NCI-H82 treated with DMSO at 0.1 percent for 48 hours (cell line): ENCODE data around the gene TTC4.
A peak's percentile ranks its signal among the peaks of the same experiment; 100 is the strongest.

ENCODE experiments used
- DNase-seq: peaks from one replicate; lab custom pipeline; 2025; ENCODE audit not compliant: unreplicated experiment; lab: John Stamatoyannopoulos, UW

The TTC4 gene

GRCh38 chr1:54745864-54746263 lies 30.2 kb downstream of the TTC4 start:
- no peak for DNase-seq

- no peak for DNase-seq
Observed at GRCh38 chr1:54748094-54748835, 32.6 kb downstream of the TTC4 start.

DNA sequence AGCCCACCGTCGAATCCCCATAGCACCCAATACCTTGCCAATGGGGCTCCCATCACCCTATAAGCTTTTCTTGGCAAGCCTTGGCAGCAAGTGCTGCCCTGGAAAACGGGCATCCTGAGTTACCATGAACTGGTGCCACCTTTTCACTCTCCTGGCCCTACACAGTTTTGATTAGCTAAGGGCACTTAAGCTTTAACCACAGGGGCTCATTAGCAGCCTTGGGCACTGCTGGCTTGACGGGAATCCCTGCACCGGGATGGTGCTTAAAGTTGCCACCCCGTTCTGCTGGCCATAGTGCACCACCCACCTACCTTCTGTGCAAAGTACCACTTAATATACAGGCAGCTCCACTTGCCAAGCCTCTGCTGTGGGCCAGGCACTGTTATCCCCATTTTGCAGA lies 34.9 kb downstream of the TTC4 start:
- DNase-seq: no peak

- no peak for DNase-seq
Observed at GRCh38 chr1:54751426-54751825, 35.8 kb downstream of the TTC4 start.

GRCh38 chr1:54754045-54754444 lies 38.4 kb downstream of the TTC4 start:
- no peak for DNase-seq

DNA sequence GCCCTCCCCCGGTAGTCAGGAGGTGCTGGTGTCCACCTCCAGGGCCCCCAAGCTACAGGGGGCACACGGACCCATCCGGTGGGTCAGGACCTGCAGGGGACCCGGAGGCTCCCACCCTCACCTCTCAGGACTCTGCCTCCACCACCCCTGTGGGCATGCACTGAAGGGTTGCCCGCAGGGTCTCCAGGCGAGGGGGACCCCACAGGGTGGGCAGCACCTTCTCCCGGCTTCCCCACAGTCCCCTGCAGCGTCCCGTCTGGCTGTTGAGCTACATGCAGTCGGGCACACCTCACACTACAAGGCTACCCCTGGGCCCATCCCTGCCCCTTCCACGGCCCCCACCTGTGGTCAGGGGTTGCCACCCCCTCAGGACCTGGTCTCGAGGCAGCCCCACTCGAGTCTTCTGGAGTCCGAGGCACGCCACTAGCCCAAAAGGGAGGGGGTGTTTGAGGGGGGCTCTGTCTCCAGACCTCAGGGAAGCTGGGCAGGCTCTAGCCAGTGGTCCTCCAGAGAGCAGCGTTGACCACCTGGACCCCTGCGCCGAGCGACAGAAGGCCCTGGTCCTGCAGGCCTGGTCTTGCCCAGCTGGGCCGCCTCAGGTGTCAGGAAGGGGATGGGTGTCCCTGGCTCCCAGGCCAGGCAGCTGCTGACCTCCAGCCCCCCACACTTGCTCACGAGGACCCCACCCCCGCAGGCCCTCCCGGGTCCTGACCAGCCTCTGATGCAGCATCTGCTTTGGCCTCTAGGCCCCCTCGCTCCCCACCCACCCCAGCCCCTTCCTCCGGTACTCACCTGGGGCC lies 39.0 kb downstream of the TTC4 start:
- DNase-seq: no peak

DNA sequence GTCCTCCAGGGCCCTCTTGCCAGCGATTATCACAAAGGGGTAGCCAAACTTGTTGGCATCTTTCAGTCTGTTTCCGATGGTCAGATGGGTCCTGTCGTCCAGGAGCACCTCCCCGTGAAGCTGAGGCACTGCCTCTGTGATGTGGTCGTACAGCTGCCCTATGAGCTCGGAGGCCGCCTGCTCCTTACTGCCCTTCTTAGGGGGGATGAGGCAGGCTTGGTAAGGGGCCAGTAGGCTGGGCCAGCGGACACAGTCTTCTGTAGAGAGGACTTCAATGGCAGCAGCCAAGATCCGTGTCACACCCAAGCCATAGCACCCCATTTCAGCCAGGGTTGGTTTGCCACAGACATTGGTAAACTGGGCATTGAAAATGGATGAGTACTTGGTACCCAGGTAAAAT lies 42.2 kb downstream of the TTC4 start:
- no peak for DNase-seq

- no peak for DNase-seq
Observed at GRCh38 chr1:54758678-54759348, 43.2 kb downstream of the TTC4 start.

GRCh38 chr1:54763816-54764132 lies 48.1 kb downstream of the TTC4 start:
- DNase-seq: no peak

GRCh38 chr1:54764133-54764921 lies 48.7 kb downstream of the TTC4 start, which contains the start of gene PARS2:
TSS of gene PARS2 (minus strand) at chr1:54764523. CDS start at chr1:54759161, 5,362 bp downstream.
- DNase-seq: peak; percentile 100

- no peak for DNase-seq
Observed at GRCh38 chr1:54764922-54765561, 49.4 kb downstream of the TTC4 start.

- no peak for DNase-seq
Observed at GRCh38 chr1:54766726-54767125, 51.1 kb downstream of the TTC4 start.

DNA sequence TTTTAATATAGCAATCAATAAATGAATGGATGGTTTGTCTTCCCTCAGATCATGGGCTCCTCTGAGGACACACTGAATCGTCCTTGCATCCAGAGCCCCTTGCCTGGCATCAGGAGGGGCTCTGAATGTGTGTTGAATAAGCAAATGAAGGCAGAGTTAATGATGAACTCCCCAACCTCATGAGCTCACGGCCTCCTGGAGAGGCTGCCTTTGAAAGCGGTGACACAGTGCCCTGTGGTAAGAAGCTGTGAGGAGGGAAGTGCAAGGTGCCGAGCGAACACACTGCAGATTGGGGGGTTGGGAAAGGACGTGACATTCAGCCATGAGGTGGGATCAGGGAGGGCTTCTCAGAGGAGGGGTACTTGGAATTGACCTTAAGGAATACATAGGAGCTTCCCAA lies 51.9 kb downstream of the TTC4 start:
- DNase-seq: no peak

DNA sequence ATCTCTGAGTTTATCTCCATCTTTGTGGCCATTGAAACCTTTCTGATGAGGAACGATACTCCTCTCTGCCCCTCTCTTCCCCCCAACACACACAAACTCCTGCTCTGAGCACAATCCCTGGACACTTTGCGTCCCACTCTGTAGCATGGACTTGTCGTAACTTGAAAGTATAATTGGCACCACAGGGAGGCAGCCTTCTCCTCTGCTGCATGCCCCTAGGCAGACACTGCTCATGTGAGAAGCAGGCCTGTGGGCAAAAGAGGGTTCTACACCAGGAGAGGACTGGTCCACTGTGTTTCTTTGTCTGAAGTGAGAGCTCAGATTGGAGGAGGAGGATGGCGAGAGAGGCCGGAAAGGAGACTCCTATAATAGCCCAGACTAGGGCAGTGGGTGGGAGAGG lies 52.4 kb downstream of the TTC4 start:
- DNase-seq: no peak

GRCh38 chr1:54772951-54773350 lies 57.3 kb downstream of the TTC4 start:
- DNase-seq: no peak

- DNase-seq: peak; percentile 96
Observed at GRCh38 chr1:54774820-54775498, 59.3 kb downstream of the TTC4 start.

- peak; percentile 51 for DNase-seq
Observed at GRCh38 chr1:54775828-54776721, 60.4 kb downstream of the TTC4 start.

GRCh38 chr1:54777011-54777410 lies 61.4 kb downstream of the TTC4 start:
- no peak for DNase-seq

- no peak for DNase-seq
Observed at GRCh38 chr1:54777431-54777830, 61.8 kb downstream of the TTC4 start.
